Activated CD4-positive, alpha-beta T cell treated with anti-CD3 and anti-CD28 coated beads, Interleukin-2, amount 10 ng/mL, durations not matched to agents 7 days and 5 days (primary cell): ENCODE data around the gene CHCHD10. TPM values are rescaled to one million over a fixed set of nuclear protein-coding genes. Genes with fewer than 3 reads are reported as not detected.

Experiments used
- CTCF ChIA-PET: fragments of 350-600 bp; sonication (Branson Sonifier 250); formaldehyde crosslinking; loops from one replicate; lab custom pipeline; 2021; ENCODE audit warnings: antibody characterized with exemption; lab: Charles Lee
- POLR2A ChIA-PET: fragments of 350-600 bp; sonication (Branson Sonifier 250); formaldehyde crosslinking; loops from one replicate; lab custom pipeline; 2021; ENCODE audit warnings: antibody characterized with exemption; lab: Charles Lee
- DNase-seq: peaks from one replicate; pipeline ENCODE4 v3.0.0-alpha.2; 2020
- H3K27ac Mint-ChIP-seq: one replicate; pipeline ENCODE4 v1.8.0; 2021; ENCODE audit warnings: mild to moderate bottlenecking, moderate library complexity, mixed read lengths
- H3K27me3 Mint-ChIP-seq: one replicate; pipeline ENCODE4 v1.8.0; 2021; ENCODE audit warnings: mixed read lengths
- H3K36me3 Mint-ChIP-seq: one replicate; pipeline ENCODE4 v1.8.0; 2021; ENCODE audit warnings: low read depth, mixed read lengths
- H3K4me1 Mint-ChIP-seq: one replicate; pipeline ENCODE4 v1.8.0; 2021; ENCODE audit warnings: mixed read lengths
- H3K4me3 Mint-ChIP-seq: one replicate; pipeline ENCODE4 v1.8.0; 2021; ENCODE audit warnings: mild to moderate bottlenecking, moderate library complexity, mixed read lengths
- H3K9me3 Mint-ChIP-seq: one replicate; pipeline ENCODE4 v1.8.0; 2021; ENCODE audit warnings: mixed read lengths
- total RNA-seq, 2 experiments: library from RNA; stranded (reverse); gene quantifications; one replicate each; pipeline ENCODE4 v1.2.3, GENCODE V29; 2021

Gene CHCHD10
- 10 to 100 TPM; 44.6 to 55.4 TPM for total RNA-seq

DNA sequence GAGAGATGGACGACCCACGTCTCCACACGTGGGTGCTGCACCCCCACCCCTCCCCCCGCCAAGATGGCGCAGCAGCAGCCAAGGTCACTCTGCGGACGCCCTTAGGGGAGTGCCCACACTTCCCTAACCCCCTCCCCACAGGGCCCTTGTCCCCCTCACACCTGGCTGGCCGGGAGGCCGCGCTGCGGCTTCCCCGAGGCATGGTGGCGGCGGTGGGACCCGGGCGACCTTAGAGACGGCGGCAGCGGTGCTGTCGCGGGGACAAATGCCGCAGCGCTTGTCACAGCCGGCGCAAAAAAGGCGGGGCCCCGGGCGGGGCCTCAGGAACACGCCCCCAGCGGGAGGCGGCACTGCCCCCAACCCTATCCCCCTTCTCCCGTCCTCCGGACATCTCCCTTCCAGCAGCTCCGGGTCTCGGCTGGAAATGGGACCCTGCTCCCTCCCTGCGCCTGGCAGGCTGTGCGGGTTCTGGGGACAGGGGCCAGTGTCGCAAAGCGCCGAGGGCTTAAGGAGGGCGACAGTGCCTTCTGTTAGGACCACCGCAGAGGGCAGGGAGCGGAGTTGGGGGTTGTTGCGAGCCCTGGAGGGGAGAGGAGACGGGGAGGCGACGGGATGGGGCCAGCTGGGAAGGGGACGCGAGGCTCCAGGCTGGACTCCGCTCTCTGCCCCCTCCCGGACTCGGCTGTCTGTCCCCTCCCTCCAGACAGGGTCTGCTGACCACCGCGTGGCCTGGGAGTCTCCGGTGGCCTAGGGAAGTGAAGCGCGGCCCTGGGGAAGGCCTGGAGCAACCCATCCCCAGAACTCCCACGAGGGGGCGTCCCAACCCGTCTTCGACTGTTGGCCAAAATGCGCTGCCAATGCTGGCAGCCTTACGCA is at the start of gene CHCHD10:
Gene CHCHD10, minus strand, starts transcription at position 300 of the 876 bp plus-strand sequence. Its CDS starts 98 bp downstream, at position 202.
- Mint-ChIP-seq H3K9me3 (no peaks in the 10 kb centered on the region), H3K4me3 (peak within 1 kb of the TSS; percentile 76), H3K4me1 (peaks cover 49% of the 10 kb centered on the region), H3K27me3 (peaks cover 2% of the 10 kb centered on the region), H3K36me3 (peaks cover 2% of the 10 kb centered on the region), H3K27ac (peak within 1 kb of the TSS; percentile 84)
- POLR2A ChIA-PET, result no interaction called here
- CTCF ChIA-PET, result interaction anchor here (1.0 to 4.9 kb wide), 5 partner anchors 17 to 82 kb away, joined by 3 to 20 read pairs (median 3); partner anchors contain the start of genes SMARCB1 and ZNF70
- peak; percentile 78 for DNase-seq

GRCh38 chr22:23817146-23817545 is 49.4 kb upstream of the CHCHD10 start:
- no peak for DNase-seq
- Mint-ChIP-seq H3K9me3 (no peaks in the 10 kb centered on the region), H3K36me3 (peaks cover 56% of the 10 kb centered on the region), H3K27ac (no peak overlapping the region), H3K4me3 (no peak overlapping the region), H3K4me1 (peaks cover 29% of the 10 kb centered on the region), H3K27me3 (no peaks in the 10 kb centered on the region)
- ChIA-PET CTCF (no interaction called here), POLR2A (no interaction called here)

- Mint-ChIP-seq H3K4me3 (no peak overlapping the region), H3K36me3 (peaks cover 53% of the 10 kb centered on the region), H3K4me1 (peaks cover 27% of the 10 kb centered on the region), H3K27me3 (no peaks in the 10 kb centered on the region), H3K9me3 (no peaks in the 10 kb centered on the region), H3K27ac (no peak overlapping the region)
- ChIA-PET POLR2A (no interaction called here), CTCF (no interaction called here)
- no peak for DNase-seq
These were observed 48.6 kb upstream of the CHCHD10 start for GRCh38 chr22:23816156-23816976.

DNA sequence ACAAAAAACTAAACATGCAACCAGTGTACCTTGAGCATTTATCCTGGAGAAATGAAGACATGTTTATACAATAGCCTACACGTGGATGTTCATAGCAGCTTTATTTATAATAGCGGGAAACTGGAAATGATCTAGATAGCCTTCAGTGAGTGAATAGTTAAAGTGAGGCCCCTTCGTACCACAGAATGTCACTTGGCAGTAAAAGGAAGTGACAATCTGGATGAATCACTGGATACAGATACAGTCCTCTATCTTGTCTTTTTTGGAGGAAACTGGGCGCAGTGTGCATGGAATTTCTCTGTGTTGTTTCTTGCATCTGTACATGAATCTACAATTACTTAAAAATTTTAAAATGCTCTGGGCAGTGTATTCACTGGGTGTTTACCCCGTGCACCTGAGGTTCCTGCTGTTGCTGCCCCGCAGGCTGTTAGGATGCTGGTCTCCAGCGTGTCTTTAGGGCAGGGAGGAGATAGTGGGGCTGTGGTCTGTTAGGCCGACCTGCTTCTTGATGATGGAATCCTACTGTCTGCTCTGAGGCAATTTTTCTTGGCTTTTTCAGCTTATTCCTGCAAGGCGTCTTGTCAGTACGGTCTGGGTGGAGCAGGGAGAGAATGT is 47.9 kb upstream of the CHCHD10 start:
- Mint-ChIP-seq H3K36me3 (peaks cover 50% of the 10 kb centered on the region), H3K27me3 (no peaks in the 10 kb centered on the region), H3K4me3 (no peak overlapping the region), H3K4me1 (peaks cover 19% of the 10 kb centered on the region), H3K27ac (no peak overlapping the region), H3K9me3 (no peaks in the 10 kb centered on the region)
- POLR2A ChIA-PET, result no interaction called here
- DNase-seq, result no peak
- CTCF ChIA-PET, result interaction anchor here (0.8 kb wide), 1 partner anchor 10 kb away, joined by 3 read pairs; no protein-coding TSS in a partner anchor

DNA sequence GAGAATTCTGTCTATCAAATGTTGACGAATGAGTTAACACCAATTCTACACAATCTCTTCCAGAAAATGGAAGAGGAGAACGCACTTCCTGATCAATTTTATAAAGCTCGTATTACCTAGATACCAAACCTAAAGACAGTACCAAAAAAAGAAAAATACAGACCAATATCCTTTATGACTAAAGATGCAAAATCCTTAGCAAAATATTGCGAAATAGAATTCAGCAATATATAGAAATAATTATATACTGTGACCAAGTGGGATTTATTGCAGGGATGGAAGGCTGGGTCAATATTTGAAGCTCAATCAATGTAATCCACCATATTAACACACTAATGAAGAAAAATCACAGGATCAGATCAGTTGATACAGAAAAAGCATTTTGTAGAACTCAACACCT is 44.6 kb upstream of the CHCHD10 start:
- no peaks in the 10 kb centered on the region for H3K9me3 Mint-ChIP-seq
- no peak overlapping the region for H3K4me3 Mint-ChIP-seq
- H3K27me3 Mint-ChIP-seq, result no peaks in the 10 kb centered on the region
- peaks cover 28% of the 10 kb centered on the region for H3K36me3 Mint-ChIP-seq
- POLR2A ChIA-PET, result no interaction called here
- peaks cover 5% of the 10 kb centered on the region for H3K4me1 Mint-ChIP-seq
- H3K27ac Mint-ChIP-seq, result no peak overlapping the region
- CTCF ChIA-PET, result interaction anchor here (0.6 to 2.1 kb wide), 4 partner anchors 10 to 16 kb away, joined by 3 to 13 read pairs (median 4); no protein-coding TSS in a partner anchor
- no peak for DNase-seq

GRCh38 chr22:23806837-23807236 is 39.1 kb upstream of the CHCHD10 start:
- no peak for DNase-seq
- Mint-ChIP-seq H3K36me3 (peaks cover 36% of the 10 kb centered on the region), H3K27me3 (no peaks in the 10 kb centered on the region), H3K27ac (no peak overlapping the region), H3K9me3 (no peaks in the 10 kb centered on the region), H3K4me1 (peaks cover 1% of the 10 kb centered on the region), H3K4me3 (no peak overlapping the region)
- ChIA-PET POLR2A (no interaction called here), CTCF (no interaction called here)

DNA sequence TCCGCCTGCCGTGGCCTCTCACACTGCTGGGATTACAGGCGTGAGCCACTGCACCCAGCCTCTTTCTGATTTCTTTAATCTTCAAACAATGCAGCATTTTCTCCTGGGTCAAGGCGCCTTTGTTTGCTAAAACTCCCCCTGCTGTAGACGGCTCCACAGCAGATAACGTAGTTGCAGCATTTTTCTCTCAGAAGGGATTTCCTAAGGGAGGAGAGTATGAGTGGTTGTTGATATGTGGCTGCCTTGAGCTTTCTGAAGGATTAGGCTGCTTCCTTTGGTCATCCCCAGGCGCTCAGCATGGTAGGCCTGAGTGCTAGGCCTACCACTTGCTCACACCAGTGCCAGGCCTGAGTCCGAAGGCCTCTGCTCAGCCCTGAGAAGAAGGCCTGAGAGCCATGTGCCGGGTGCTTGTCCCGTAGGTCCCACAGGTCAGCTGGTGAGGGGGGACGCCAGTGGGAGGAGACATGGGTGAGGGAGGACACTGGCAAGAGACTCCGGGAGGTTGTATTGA is 37.1 kb upstream of the CHCHD10 start:
- no peak overlapping the region for H3K4me3 Mint-ChIP-seq
- H3K4me1 Mint-ChIP-seq, result peaks cover 1% of the 10 kb centered on the region
- H3K27ac Mint-ChIP-seq, result no peak overlapping the region
- no peaks in the 10 kb centered on the region for H3K9me3 Mint-ChIP-seq
- CTCF ChIA-PET, result interaction anchor here (0.6 to 1.3 kb wide), 2 partner anchors 38 to 63 kb away, joined by 3 to 4 read pairs; no protein-coding TSS in a partner anchor
- peaks cover 45% of the 10 kb centered on the region for H3K36me3 Mint-ChIP-seq
- POLR2A ChIA-PET, result no interaction called here
- DNase-seq, result no peak
- H3K27me3 Mint-ChIP-seq, result no peaks in the 10 kb centered on the region

DNA sequence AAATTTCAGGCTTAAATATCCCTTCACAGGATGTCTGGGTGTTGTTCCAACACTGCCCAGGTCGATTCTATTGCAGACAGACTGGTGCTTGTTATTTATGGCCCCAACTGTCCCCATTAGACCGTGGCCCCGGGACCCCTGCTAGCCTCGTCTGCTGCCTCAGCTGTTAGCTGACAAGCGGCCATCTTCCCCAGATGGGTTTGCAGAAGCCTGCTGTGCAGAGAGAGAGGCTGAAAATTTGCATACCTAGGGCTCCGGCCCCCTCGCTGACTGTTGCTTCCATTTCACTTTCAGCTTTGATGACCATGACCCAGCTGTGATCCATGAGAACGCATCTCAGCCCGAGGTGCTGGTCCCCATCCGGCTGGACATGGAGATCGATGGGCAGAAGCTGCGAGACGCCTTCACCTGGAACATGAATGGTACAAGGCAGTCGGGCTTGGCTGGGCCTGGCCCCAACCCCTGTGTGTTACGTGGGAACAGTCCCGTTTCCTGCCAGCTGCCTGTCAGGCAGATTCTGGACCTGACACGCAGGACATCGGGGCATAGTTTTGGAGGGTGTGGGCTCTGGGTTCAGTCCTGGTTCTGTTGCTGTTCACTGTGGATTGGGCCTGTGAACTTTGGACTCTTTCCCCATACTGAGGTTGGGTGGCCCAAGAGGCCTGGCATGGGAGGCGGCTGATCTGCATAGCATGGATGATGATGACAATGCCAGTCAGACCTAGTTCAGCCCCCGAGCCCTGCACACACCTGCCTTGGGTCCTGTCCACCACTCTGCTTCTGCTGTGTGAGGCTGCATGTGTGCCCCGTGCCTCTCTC is 35.4 kb upstream of the CHCHD10 start:
- Mint-ChIP-seq H3K36me3 (peaks cover 45% of the 10 kb centered on the region), H3K27ac (no peak overlapping the region), H3K4me1 (peaks cover 1% of the 10 kb centered on the region), H3K4me3 (no peak overlapping the region), H3K9me3 (no peaks in the 10 kb centered on the region), H3K27me3 (no peaks in the 10 kb centered on the region)
- DNase-seq, result no peak
- POLR2A ChIA-PET, result no interaction called here
- CTCF ChIA-PET, result interaction anchor here (1.2 to 1.5 kb wide), 2 partner anchors 11 to 31 kb away, joined by 3 read pairs; no protein-coding TSS in a partner anchor

GRCh38 chr22:23801886-23802377 is 34.2 kb upstream of the CHCHD10 start:
- Mint-ChIP-seq H3K4me3 (no peak overlapping the region), H3K4me1 (no peaks in the 10 kb centered on the region), H3K9me3 (no peaks in the 10 kb centered on the region), H3K36me3 (peaks cover 45% of the 10 kb centered on the region), H3K27me3 (no peaks in the 10 kb centered on the region), H3K27ac (no peak overlapping the region)
- DNase-seq, result no peak
- CTCF ChIA-PET, result interaction anchor here (1.5 kb wide), 1 partner anchor 10 kb away, joined by 3 read pairs; no protein-coding TSS in a partner anchor
- POLR2A ChIA-PET, result no interaction called here

GRCh38 chr22:23801238-23801821 is 33.6 kb upstream of the CHCHD10 start:
- no peaks in the 10 kb centered on the region for H3K4me1 Mint-ChIP-seq

More at GRCh38 chr22:23801238-23801821, 33.6 kb upstream of the CHCHD10 start:
- Mint-ChIP-seq H3K9me3 (no peaks in the 10 kb centered on the region), H3K36me3 (peaks cover 47% of the 10 kb centered on the region), H3K4me3 (no peak overlapping the region), H3K27ac (no peak overlapping the region), H3K27me3 (no peaks in the 10 kb centered on the region)
- DNase-seq, result no peak
- POLR2A ChIA-PET, result no interaction called here
- CTCF ChIA-PET, result interaction anchor here (1.5 kb wide), 1 partner anchor 9 kb away, joined by 3 read pairs; no protein-coding TSS in a partner anchor
